Kidney (tissue), 14 donors: ENCODE results near the gene CHPF2. TPM values are rescaled to one million over a fixed set of nuclear protein-coding genes. Genes with fewer than 3 reads are reported as not detected.

Experiments
- DNase-seq, 5 donors: peaks; one replicate each; pipeline ENCODE4 v3.0.0-alpha.2; 2013 to 2020
- FAIRE-seq: peaks from 2 replicates; lab custom pipeline; 2012; peaks lifted over from hg19 to GRCh38; lab: Jason Lieb, UNC
- H3K27ac ChIP-seq, 2 donors: one replicate each; pipeline ENCODE4 v1.7.0; 2013; ENCODE audit warnings: low read depth in 2 of 2, low read length in 2 of 2, inconsistent platforms in 1 of 2
- H3K27me3 ChIP-seq: one replicate; pipeline ENCODE4 v1.7.1; 2013; ENCODE audit warnings: low read length, inconsistent platforms; ENCODE audit not compliant: control insufficient read depth, insufficient read depth
- H3K36me3 ChIP-seq, 3 donors: one replicate each; pipeline versions ENCODE4 v1.7.0 to v1.7.1; 2013; ENCODE audit warnings: low read length in 3 of 3, control low read depth in 1 of 3, inconsistent platforms in 1 of 3; ENCODE audit not compliant: insufficient read depth in 3 of 3, control insufficient read depth in 2 of 3
- H3K4me1 ChIP-seq, 3 donors: one replicate each; pipeline versions ENCODE4 v1.7.0 to v1.7.1; 2013; ENCODE audit warnings: low read length in 3 of 3, inconsistent platforms in 1 of 3, low read depth in 1 of 3; ENCODE audit not compliant: control insufficient read depth in 2 of 3, insufficient read depth in 2 of 3
- H3K4me3 ChIP-seq, 3 donors: one replicate each; pipeline versions ENCODE4 v1.7.0 to v1.8.1; 2013; ENCODE audit warnings: low read length in 3 of 3, control low read depth in 1 of 3, inconsistent platforms in 1 of 3
- H3K9ac ChIP-seq, 3 donors: one replicate each; pipeline versions ENCODE4 v1.7.0 to v1.7.1; 2013; ENCODE audit warnings: low read length in 3 of 3, control low read depth in 1 of 3, inconsistent platforms in 1 of 3
- H3K9me3 ChIP-seq, 3 donors: one replicate each; pipeline versions ENCODE4 v1.7.0 to v1.7.1; 2013; ENCODE audit warnings: low read length in 3 of 3, control low read depth in 1 of 3, inconsistent platforms in 1 of 3; ENCODE audit not compliant: control insufficient read depth in 2 of 3, insufficient read depth in 1 of 3
- intact Hi-C: fragments of 100-400 bp; cut with DNase I; formaldehyde crosslinking; loops from one replicate; pipeline ENCODE4 v1.11.1; 2022
- polyA plus RNA-seq: library from polyadenylated mRNA; stranded (reverse); fragments of 350-450 nt; fragmentation: Illumina TruSeq; extraction: RNeasy Lipid Tissue Mini Kit (QIAGEN cat#74804); gene quantifications from one replicate; pipeline ENCODE4 v1.2.3, GENCODE V29; 2014; ENCODE audit warnings: low read depth, low replicate concordance; ENCODE audit not compliant: insufficient read depth
- total RNA-seq: library from RNA; stranded (reverse); fragmentation: NEBNext Ultra II Directional; extraction: Animal tissue kit (Norgen Biotek cat#: 25700); gene quantifications from one replicate; pipeline ENCODE4 v1.2.1, GENCODE V29; 2021
- TF ChIP-seq, protein P1 (sequence below): IDR thresholded peaks from 3 replicates; pipeline ENCODE4 v1.5.1; 2012; ENCODE audit warnings: mild to moderate bottlenecking, moderate library complexity, borderline replicate concordance; ENCODE audit not compliant: insufficient read depth; ENCODE audit errors: extremely low read depth
- donor health status: control.
- donor health status: control.
- donor health status: control.
- donor health status: control.
- donor health status: control.
- donor health status: DM: yes; HTN: yes; CAD: no.
- donor health status: Normal renal cell carcinoma (clear cell type).

CHPF2 gene
- total and polyA plus RNA-seq, 2 donors from 2014 or later = 15.6 to 45.2 TPM

- no peak for FAIRE-seq
- no peak overlapping the region for H3K9ac ChIP-seq
- no peaks in the 10 kb centered on the region for H3K36me3 ChIP-seq
- H3K4me1 ChIP-seq = no peaks in the 10 kb centered on the region
- no peaks in the 10 kb centered on the region for H3K9me3 ChIP-seq
- no peak overlapping the region for H3K4me3 ChIP-seq
- DNase-seq = no peak
- H3K27me3 ChIP-seq = no peaks in the 10 kb centered on the region
- TF ChIP-seq, protein P1, sequence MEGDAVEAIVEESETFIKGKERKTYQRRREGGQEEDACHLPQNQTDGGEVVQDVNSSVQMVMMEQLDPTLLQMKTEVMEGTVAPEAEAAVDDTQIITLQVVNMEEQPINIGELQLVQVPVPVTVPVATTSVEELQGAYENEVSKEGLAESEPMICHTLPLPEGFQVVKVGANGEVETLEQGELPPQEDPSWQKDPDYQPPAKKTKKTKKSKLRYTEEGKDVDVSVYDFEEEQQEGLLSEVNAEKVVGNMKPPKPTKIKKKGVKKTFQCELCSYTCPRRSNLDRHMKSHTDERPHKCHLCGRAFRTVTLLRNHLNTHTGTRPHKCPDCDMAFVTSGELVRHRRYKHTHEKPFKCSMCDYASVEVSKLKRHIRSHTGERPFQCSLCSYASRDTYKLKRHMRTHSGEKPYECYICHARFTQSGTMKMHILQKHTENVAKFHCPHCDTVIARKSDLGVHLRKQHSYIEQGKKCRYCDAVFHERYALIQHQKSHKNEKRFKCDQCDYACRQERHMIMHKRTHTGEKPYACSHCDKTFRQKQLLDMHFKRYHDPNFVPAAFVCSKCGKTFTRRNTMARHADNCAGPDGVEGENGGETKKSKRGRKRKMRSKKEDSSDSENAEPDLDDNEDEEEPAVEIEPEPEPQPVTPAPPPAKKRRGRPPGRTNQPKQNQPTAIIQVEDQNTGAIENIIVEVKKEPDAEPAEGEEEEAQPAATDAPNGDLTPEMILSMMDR = no peak
- H3K27ac ChIP-seq = no peak overlapping the region
- intact Hi-C loops = no loop called here
Measured at GRCh38 chr7:151189038-151189437, 43.2 kb upstream of the CHPF2 start.

DNA sequence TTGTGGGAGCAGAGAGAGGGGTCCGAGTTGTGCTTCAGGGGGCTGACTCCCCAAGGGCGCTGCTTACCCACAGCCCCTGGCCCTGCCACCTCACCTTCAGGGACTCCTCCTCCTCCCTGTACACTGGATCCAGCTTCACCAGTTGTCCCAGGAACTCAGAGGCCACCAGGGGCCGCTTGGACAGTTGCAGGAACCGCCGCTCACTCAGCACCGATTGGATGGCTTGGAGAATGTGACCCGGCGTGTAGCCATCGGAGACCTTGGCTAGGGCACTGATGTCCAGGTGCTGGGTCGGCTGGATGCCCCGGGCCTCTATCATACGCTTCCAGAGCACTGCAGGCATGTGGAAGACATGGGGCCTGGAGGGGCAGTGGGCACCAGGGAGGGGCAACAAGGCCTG is 40.7 kb upstream of the CHPF2 start:
- intact Hi-C loops = no loop called here
- TF ChIP-seq, protein P1 = no peak
- no peak overlapping the region for H3K9ac ChIP-seq
- no peak overlapping the region for H3K4me3 ChIP-seq
- FAIRE-seq (no peak), DNase-seq (no peak)
- no peaks in the 10 kb centered on the region for H3K4me1 ChIP-seq
- H3K36me3 ChIP-seq = no peaks in the 10 kb centered on the region
- H3K27ac ChIP-seq = no peak overlapping the region
- H3K9me3 ChIP-seq = no peaks in the 10 kb centered on the region
- no peaks in the 10 kb centered on the region for H3K27me3 ChIP-seq

DNA sequence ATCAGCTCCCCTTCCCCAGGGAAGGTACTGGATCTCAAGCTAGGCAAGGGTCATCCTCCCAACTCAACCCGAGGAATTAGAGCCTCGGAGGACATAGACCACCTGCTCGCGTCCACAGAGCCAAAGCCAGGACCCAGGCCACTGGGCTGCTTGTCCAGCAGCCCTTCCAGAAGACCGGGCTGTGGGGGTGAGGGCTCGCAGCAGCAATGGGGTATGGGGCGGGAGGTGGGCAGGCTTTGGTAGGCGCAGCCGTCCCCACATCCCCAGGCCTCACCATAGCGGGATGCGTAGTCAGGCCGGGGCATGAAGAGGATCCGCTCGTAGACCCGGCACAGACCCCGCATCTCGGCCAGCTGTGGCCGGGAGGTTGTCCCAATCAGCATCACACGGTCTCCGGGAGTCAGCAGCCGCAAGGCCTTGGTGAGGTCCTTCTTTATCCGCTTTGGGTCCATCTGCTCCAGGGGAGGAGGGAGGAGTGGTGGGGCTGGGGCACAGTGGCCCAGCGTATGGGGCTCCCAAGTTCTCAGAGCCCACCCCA is 40.2 kb upstream of the CHPF2 start:
- Histone ChIP-seq H3K4me3 (no peak overlapping the region), H3K27ac (no peak overlapping the region), H3K36me3 (no peaks in the 10 kb centered on the region), H3K27me3 (no peaks in the 10 kb centered on the region), H3K9me3 (no peaks in the 10 kb centered on the region), H3K9ac (no peak overlapping the region), H3K4me1 (no peaks in the 10 kb centered on the region)
- intact Hi-C loops = no loop called here
- TF ChIP-seq, protein P1 = no peak
- FAIRE-seq = no peak
- no peak for DNase-seq
